PC-3 (cell line): ENCODE data around the gene ZNF391.

Source experiments
- EZH2 ChIP-seq: fragments of 300-600 bp; sonication (generic); IDR thresholded peaks from one replicate; pipeline ENCODE4 v1.6.1; 2017; ENCODE audit warnings: antibody characterized with exemption, mild to moderate bottlenecking, low read length; ENCODE audit not compliant: unreplicated experiment
- TF ChIP-seq, protein P1 (sequence below): fragments of 300-600 bp; sonication (generic); conservative IDR thresholded peaks from 2 replicates; pipeline ENCODE4 v1.5.1; 2017; ENCODE audit warnings: antibody characterized with exemption, low read depth, mild to moderate bottlenecking, low read length

DNA sequence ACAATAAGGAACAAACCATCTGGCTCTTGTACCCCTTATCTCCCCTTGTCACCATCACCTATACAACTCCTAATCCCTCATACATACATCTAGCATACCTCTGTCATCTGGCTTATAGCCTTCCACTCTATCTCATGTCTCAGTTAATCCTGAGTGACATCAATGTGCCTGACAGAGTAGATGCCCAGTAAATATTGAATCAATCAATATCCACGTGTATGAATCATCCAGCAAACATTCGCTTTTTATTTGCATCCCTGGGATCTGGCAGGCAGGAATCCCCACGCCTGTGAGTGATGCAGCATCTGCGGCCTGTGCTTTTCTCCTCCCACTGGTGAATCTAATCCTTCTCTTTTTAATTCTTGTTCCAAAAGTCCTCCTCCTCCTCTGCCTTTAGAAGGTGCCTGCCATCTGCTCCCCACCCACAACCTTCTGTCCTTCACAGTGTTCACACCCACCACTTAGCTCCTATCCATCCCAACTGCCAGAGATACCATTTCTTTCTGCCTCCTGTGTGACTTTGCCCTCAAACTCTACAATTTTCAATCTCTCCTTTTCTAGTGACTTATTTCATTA lies 37.6 kb downstream of the ZNF391 start:
- TF ChIP-seq, protein P1, sequence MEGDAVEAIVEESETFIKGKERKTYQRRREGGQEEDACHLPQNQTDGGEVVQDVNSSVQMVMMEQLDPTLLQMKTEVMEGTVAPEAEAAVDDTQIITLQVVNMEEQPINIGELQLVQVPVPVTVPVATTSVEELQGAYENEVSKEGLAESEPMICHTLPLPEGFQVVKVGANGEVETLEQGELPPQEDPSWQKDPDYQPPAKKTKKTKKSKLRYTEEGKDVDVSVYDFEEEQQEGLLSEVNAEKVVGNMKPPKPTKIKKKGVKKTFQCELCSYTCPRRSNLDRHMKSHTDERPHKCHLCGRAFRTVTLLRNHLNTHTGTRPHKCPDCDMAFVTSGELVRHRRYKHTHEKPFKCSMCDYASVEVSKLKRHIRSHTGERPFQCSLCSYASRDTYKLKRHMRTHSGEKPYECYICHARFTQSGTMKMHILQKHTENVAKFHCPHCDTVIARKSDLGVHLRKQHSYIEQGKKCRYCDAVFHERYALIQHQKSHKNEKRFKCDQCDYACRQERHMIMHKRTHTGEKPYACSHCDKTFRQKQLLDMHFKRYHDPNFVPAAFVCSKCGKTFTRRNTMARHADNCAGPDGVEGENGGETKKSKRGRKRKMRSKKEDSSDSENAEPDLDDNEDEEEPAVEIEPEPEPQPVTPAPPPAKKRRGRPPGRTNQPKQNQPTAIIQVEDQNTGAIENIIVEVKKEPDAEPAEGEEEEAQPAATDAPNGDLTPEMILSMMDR = no peak
- TF ChIP-seq EZH2 = no peak
